HL-60 (cell line): ENCODE data around the gene ARHGAP24.

Experiments used
- POLR2AphosphoS5 ChIP-seq: IDR thresholded peaks from 2 replicates; pipeline ENCODE4 v1.6.1; 2012; ENCODE audit warnings: low read depth
- TF ChIP-seq, protein P1 (sequence below): IDR thresholded peaks from one replicate; pipeline ENCODE4 v1.5.1; 2011; ENCODE audit warnings: low read length, control low read depth, inconsistent platforms; ENCODE audit not compliant: insufficient read depth
- TF ChIP-seq, protein P2 (sequence below): IDR thresholded peaks from 2 replicates; pipeline ENCODE4 v1.6.1; 2012; ENCODE audit warnings: low read depth; ENCODE audit not compliant: insufficient replicate concordance

DNA sequence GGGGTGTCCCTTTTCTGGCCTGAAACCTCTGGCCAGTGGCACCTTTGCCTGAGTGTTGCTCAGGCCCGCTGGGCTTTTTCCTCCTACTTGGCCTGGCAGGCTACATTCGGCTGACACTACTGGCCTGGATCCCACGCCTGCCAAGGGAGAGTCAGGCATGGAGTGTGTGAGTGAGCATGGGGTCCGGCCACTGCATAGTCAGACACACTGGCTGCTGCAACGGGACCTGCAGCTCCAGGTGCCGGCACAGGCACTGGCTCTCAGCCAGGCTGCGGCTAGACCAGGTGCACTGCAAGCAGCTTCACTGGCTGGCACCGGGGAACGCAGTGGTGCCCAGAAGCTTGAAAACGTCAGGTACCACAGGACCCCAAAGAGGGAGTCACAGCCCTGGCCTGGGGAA, 434.9 kb downstream of the ARHGAP24 start:
- TF ChIP-seq, protein P1, sequence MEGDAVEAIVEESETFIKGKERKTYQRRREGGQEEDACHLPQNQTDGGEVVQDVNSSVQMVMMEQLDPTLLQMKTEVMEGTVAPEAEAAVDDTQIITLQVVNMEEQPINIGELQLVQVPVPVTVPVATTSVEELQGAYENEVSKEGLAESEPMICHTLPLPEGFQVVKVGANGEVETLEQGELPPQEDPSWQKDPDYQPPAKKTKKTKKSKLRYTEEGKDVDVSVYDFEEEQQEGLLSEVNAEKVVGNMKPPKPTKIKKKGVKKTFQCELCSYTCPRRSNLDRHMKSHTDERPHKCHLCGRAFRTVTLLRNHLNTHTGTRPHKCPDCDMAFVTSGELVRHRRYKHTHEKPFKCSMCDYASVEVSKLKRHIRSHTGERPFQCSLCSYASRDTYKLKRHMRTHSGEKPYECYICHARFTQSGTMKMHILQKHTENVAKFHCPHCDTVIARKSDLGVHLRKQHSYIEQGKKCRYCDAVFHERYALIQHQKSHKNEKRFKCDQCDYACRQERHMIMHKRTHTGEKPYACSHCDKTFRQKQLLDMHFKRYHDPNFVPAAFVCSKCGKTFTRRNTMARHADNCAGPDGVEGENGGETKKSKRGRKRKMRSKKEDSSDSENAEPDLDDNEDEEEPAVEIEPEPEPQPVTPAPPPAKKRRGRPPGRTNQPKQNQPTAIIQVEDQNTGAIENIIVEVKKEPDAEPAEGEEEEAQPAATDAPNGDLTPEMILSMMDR = no peak
- TF ChIP-seq, protein P2, sequence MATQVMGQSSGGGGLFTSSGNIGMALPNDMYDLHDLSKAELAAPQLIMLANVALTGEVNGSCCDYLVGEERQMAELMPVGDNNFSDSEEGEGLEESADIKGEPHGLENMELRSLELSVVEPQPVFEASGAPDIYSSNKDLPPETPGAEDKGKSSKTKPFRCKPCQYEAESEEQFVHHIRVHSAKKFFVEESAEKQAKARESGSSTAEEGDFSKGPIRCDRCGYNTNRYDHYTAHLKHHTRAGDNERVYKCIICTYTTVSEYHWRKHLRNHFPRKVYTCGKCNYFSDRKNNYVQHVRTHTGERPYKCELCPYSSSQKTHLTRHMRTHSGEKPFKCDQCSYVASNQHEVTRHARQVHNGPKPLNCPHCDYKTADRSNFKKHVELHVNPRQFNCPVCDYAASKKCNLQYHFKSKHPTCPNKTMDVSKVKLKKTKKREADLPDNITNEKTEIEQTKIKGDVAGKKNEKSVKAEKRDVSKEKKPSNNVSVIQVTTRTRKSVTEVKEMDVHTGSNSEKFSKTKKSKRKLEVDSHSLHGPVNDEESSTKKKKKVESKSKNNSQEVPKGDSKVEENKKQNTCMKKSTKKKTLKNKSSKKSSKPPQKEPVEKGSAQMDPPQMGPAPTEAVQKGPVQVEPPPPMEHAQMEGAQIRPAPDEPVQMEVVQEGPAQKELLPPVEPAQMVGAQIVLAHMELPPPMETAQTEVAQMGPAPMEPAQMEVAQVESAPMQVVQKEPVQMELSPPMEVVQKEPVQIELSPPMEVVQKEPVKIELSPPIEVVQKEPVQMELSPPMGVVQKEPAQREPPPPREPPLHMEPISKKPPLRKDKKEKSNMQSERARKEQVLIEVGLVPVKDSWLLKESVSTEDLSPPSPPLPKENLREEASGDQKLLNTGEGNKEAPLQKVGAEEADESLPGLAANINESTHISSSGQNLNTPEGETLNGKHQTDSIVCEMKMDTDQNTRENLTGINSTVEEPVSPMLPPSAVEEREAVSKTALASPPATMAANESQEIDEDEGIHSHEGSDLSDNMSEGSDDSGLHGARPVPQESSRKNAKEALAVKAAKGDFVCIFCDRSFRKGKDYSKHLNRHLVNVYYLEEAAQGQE = no peak
- TF ChIP-seq POLR2AphosphoS5 = no peak
